Measurements from ENCODE around the gene CALHM5. TPM values are rescaled to one million over a fixed set of nuclear protein-coding genes. Genes with fewer than 3 reads are reported as not detected.

Gene CALHM5
- total and polyA plus RNA-seq, 9 of the 15 experiments (the other 6 are each of a cell fraction or from before 2014, with no cell fraction given) = under 0.01 to 0.05 (median 0.02) TPM; not detected in 2

DNA sequence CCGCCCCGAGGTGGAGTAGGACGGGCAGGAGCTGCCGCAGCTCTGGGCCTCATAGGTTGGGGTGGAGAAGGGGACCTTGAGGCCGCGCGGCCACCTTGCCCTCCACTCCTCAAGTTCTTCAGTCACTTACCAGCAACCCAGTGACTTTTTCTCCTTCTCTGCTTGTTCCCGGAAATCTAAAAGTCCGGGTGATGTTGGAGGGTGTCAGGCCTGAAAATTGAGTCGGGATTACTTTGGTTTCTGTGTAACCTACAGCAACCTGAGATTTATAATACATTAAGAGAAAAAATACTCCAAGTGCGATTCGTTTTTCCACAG lies 60.2 kb downstream of the CALHM5 start (continued):
- TF ChIP-seq ZBTB7A (IDR thresholded peaks at IDR 0.05; ENCODE audit: borderline replicate concordance, control insufficient read depth, low read depth, low read length) = 0 out of 2 replicates have a peak, but pooled peaks have one; percentile 13
- TF ChIP-seq ELF1 (tag; IDR thresholded peaks at IDR 0.05) = no peak

DNA sequence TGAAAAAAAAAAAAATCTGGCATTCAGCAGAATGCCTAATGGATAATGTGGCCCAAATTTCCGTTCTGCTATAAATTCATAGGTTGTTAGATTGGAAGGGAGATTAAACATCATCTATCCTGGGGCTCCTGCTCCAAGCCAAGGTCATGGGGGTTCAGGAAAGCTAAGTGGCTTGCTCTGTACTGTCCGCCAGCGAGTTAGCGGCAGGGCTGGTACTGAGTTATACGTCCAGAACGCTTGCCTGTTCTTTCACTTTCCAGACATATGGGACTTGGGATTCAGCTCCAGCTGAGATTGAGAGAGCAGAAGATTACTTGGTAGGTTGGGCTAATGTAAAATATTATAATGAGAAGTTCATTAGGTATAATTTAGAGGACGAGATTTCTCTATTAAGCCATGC lies 60.7 kb downstream of the CALHM5 start:
- Histone ChIP-seq H3K79me2 (ENCODE audit: control insufficient read depth, insufficient read depth, low read length) (peaks cover 62% of the 10 kb centered on the region), H3K4me3 (peak overlapping the region; percentile 82), H3K27me3 (ENCODE audit: control insufficient read depth in 2 of 2, insufficient read depth in 2 of 2, low read length in 2 of 2) (no peaks in the 10 kb centered on the region), H3K36me3 (ENCODE audit: control insufficient read depth, insufficient read depth, low read length) (peaks cover 37% of the 10 kb centered on the region), H2AFZ (ENCODE audit: low read depth, low read length) (0 out of 2 replicates have a peak overlapping the region, but pooled peaks have one; percentile 89), H3K4me1 (replicated peaks in 1 of 2; ENCODE audit: control insufficient read depth in 2 of 2, insufficient read depth in 2 of 2, low read length in 2 of 2) (peaks cover 0 to 22% of the 10 kb centered on the region in 2 experiments; a peak in 4 of 5 replicates), H3K9me3 (replicated peaks; ENCODE audit: control insufficient read depth, insufficient read depth, low read depth, low read length) (no peaks in the 10 kb centered on the region), H3K4me2 (ENCODE audit: insufficient read depth, low read length) (peak overlapping the region; percentile 85), H3K9ac (ENCODE audit: insufficient read depth in 1 of 2, low read depth in 2 of 2, low read length in 2 of 2) (peak overlapping the region; percentile 74 to 86; a peak in 3 of 4 replicates), H3K9me1 (ENCODE audit: control insufficient read depth, insufficient read depth, low read length) (no peaks in the 10 kb centered on the region), H3K27ac (ENCODE audit: extremely low read depth, low read depth, low read length) (peak overlapping the region; percentile 83), H4K20me1 (replicated peaks; ENCODE audit: control insufficient read depth, insufficient read depth, low read length) (no peaks in the 10 kb centered on the region)
- ChIA-PET POLR2A (interaction anchor here (1.1 to 2.5 kb wide), 4 partner anchors 10 to 43 kb away, joined by 3 to 11 read pairs (median 4); no protein-coding TSS in a partner anchor), CTCF (ENCODE audit: low intra/inter-chr PET ratio) (no interaction called here)
- intact Hi-C loops (cut with micrococcal nuclease) (no loop called here), in situ Hi-C loops (cut with MboI) (no loop called here)
- DNase-seq (ENCODE audit: extremely low read depth in 1 of 4, low spot score in 3 of 4) (peak; percentile 13 to 60 (median 27)), ATAC-seq (peak; percentile 55), FAIRE-seq (peak; percentile 48)
- TF ChIP-seq RCOR1 (IDR thresholded peaks at IDR 0.05; ENCODE audit: borderline replicate concordance in 1 of 2, low read depth in 2 of 2, low read length in 2 of 2) = 0 out of 4 replicates have a peak, but pooled peaks of 1 of the 2 experiments have one; percentile 10
- TF ChIP-seq ZNF778 (CRISPR knock-in tag; IDR thresholded peaks at IDR 0.05) = no peak
- no TSS peak for BruUV-seq (replicated peaks)
- 0% methylated on average over 7 of the region's 7 CpGs for WGBS (ENCODE audit: insufficient coverage, low coverage, missing lambda C conversion rate)

Other genes starting within 250 kb of the CALHM5 start
Only the 7 nearest of the 9 such genes appear.
- 0.73 and 1.2 TPM in 2 replicates for gene DSE, start 140.7 kb upstream of the CALHM5 start, total RNA-seq (2014; rRNA removed)
- 1.6 and 1.7 TPM in 2 replicates for gene DSE, start 140.7 kb upstream of the CALHM5 start, total RNA-seq (2014; rRNA removed; fragmentation: Illumina TruSeq; extraction: Trizol)
- gene DSE, start 140.7 kb upstream of the CALHM5 start, total RNA-seq (2015; rRNA removed; fragmentation: Illumina TruSeq; extraction: Trizol) = 1.2 and 1.8 TPM in 2 replicates
- 1.2 and 1.4 TPM in 2 replicates for gene DSE, start 140.7 kb upstream of the CALHM5 start, total RNA-seq (2021)
- gene DSE, start 140.7 kb upstream of the CALHM5 start, polyA plus RNA-seq (2011; rRNA removed) = 0.79 and 1.2 TPM in 2 replicates
- 0.65 and 0.98 TPM in 2 replicates for gene DSE, start 140.7 kb upstream of the CALHM5 start, polyA plus RNA-seq (2014; fragmentation: Illumina TruSeq; extraction: Trizol)
- gene DSE, start 140.7 kb upstream of the CALHM5 start, polyA plus RNA-seq (2014; fragmentation: Nextera tagmentation; extraction: Ambion mirVana) = under 1 TPM; 0.49 to 0.78 TPM
- 0.80 and 0.95 TPM in 2 replicates for gene DSE, start 140.7 kb upstream of the CALHM5 start, polyA plus RNA-seq (2014; rRNA removed)
- not detected in 2 replicates for gene CALHM6, start 50.3 kb upstream of the CALHM5 start, total RNA-seq (2014; rRNA removed)
- gene CALHM6, start 50.3 kb upstream of the CALHM5 start, total RNA-seq (2014; rRNA removed; fragmentation: Illumina TruSeq; extraction: Trizol) = not detected in 2 replicates
- gene CALHM6, start 50.3 kb upstream of the CALHM5 start, total RNA-seq (2015; rRNA removed; fragmentation: Illumina TruSeq; extraction: Trizol) = not detected in 2 replicates
- not detected in 2 replicates for gene CALHM6, start 50.3 kb upstream of the CALHM5 start, total RNA-seq (2021)
- gene CALHM6, start 50.3 kb upstream of the CALHM5 start, polyA plus RNA-seq (2011; rRNA removed) = 0.24 TPM in 1 of 2 replicates, not detected in the other
- not detected in 2 replicates for gene CALHM6, start 50.3 kb upstream of the CALHM5 start, polyA plus RNA-seq (2014; fragmentation: Illumina TruSeq; extraction: Trizol)
- gene CALHM6, start 50.3 kb upstream of the CALHM5 start, polyA plus RNA-seq (2014; fragmentation: Nextera tagmentation; extraction: Ambion mirVana) = not detected
- gene CALHM6, start 50.3 kb upstream of the CALHM5 start, polyA plus RNA-seq (2014; rRNA removed) = not detected in 2 replicates
- gene TRAPPC3L, start 34.0 kb downstream of the CALHM5 start, total RNA-seq (2014; rRNA removed) = not detected in 2 replicates
- gene TRAPPC3L, start 34.0 kb downstream of the CALHM5 start, total RNA-seq (2014; rRNA removed; fragmentation: Illumina TruSeq; extraction: Trizol) = not detected in 2 replicates
- gene TRAPPC3L, start 34.0 kb downstream of the CALHM5 start, total RNA-seq (2015; rRNA removed; fragmentation: Illumina TruSeq; extraction: Trizol) = not detected in 2 replicates
- gene TRAPPC3L, start 34.0 kb downstream of the CALHM5 start, total RNA-seq (2021) = not detected in 2 replicates
- not detected in 2 replicates for gene TRAPPC3L, start 34.0 kb downstream of the CALHM5 start, polyA plus RNA-seq (2011; rRNA removed)
- gene TRAPPC3L, start 34.0 kb downstream of the CALHM5 start, polyA plus RNA-seq (2014; fragmentation: Illumina TruSeq; extraction: Trizol) = not detected in 2 replicates
- gene TRAPPC3L, start 34.0 kb downstream of the CALHM5 start, polyA plus RNA-seq (2014; fragmentation: Nextera tagmentation; extraction: Ambion mirVana) = not detected
- gene TRAPPC3L, start 34.0 kb downstream of the CALHM5 start, polyA plus RNA-seq (2014; rRNA removed) = not detected in 2 replicates
- not detected in 2 replicates for gene CALHM4, start 42.1 kb downstream of the CALHM5 start, total RNA-seq (2014; rRNA removed)
- not detected in 2 replicates for gene CALHM4, start 42.1 kb downstream of the CALHM5 start, total RNA-seq (2014; rRNA removed; fragmentation: Illumina TruSeq; extraction: Trizol)
- not detected in 2 replicates for gene CALHM4, start 42.1 kb downstream of the CALHM5 start, total RNA-seq (2015; rRNA removed; fragmentation: Illumina TruSeq; extraction: Trizol)
- gene CALHM4, start 42.1 kb downstream of the CALHM5 start, total RNA-seq (2021) = not detected in 2 replicates
- not detected in 2 replicates for gene CALHM4, start 42.1 kb downstream of the CALHM5 start, polyA plus RNA-seq (2011; rRNA removed)
- not detected in 2 replicates for gene CALHM4, start 42.1 kb downstream of the CALHM5 start, polyA plus RNA-seq (2014; fragmentation: Illumina TruSeq; extraction: Trizol)
- not detected for gene CALHM4, start 42.1 kb downstream of the CALHM5 start, polyA plus RNA-seq (2014; fragmentation: Nextera tagmentation; extraction: Ambion mirVana)
- not detected in 2 replicates for gene CALHM4, start 42.1 kb downstream of the CALHM5 start, polyA plus RNA-seq (2014; rRNA removed)
- 31.9 and 36.2 TPM in 2 replicates for gene RWDD1, start 59.9 kb downstream of the CALHM5 start, total RNA-seq (2014; rRNA removed)
- 63.9 and 72.5 TPM in 2 replicates for gene RWDD1, start 59.9 kb downstream of the CALHM5 start, total RNA-seq (2014; rRNA removed; fragmentation: Illumina TruSeq; extraction: Trizol)
- 69.4 and 77.3 TPM in 2 replicates for gene RWDD1, start 59.9 kb downstream of the CALHM5 start, total RNA-seq (2015; rRNA removed; fragmentation: Illumina TruSeq; extraction: Trizol)
- gene RWDD1, start 59.9 kb downstream of the CALHM5 start, total RNA-seq (2021) = 37.3 and 42.8 TPM in 2 replicates
- gene RWDD1, start 59.9 kb downstream of the CALHM5 start, polyA plus RNA-seq (2011; rRNA removed) = 40.4 and 42.9 TPM in 2 replicates
- gene RWDD1, start 59.9 kb downstream of the CALHM5 start, polyA plus RNA-seq (2014; fragmentation: Illumina TruSeq; extraction: Trizol) = 64.1 and 89.8 TPM in 2 replicates
- 10 to 100 TPM; 48.7 to 53.2 TPM for gene RWDD1, start 59.9 kb downstream of the CALHM5 start, polyA plus RNA-seq (2014; fragmentation: Nextera tagmentation; extraction: Ambion mirVana)
- 44.4 and 48.0 TPM in 2 replicates for gene RWDD1, start 59.9 kb downstream of the CALHM5 start, polyA plus RNA-seq (2014; rRNA removed)
- gene RSPH4A, start 104.8 kb downstream of the CALHM5 start, total RNA-seq (2014; rRNA removed) = 0.14 TPM in 1 of 2 replicates, not detected in the other
- gene RSPH4A, start 104.8 kb downstream of the CALHM5 start, total RNA-seq (2014; rRNA removed; fragmentation: Illumina TruSeq; extraction: Trizol) = 0.11 and 0.32 TPM in 2 replicates
- gene RSPH4A, start 104.8 kb downstream of the CALHM5 start, total RNA-seq (2015; rRNA removed; fragmentation: Illumina TruSeq; extraction: Trizol) = 0.29 and 0.30 TPM in 2 replicates
- gene RSPH4A, start 104.8 kb downstream of the CALHM5 start, total RNA-seq (2021) = 0.11 TPM in 2 replicates
- 0.04 and 0.19 TPM in 2 replicates for gene RSPH4A, start 104.8 kb downstream of the CALHM5 start, polyA plus RNA-seq (2011; rRNA removed)
- gene RSPH4A, start 104.8 kb downstream of the CALHM5 start, polyA plus RNA-seq (2014; fragmentation: Illumina TruSeq; extraction: Trizol) = 0.29 and 0.30 TPM in 2 replicates
- gene RSPH4A, start 104.8 kb downstream of the CALHM5 start, polyA plus RNA-seq (2014; fragmentation: Nextera tagmentation; extraction: Ambion mirVana) = under 1 TPM; 0.07 to 0.08 TPM
- 0.03 and 0.15 TPM in 2 replicates for gene RSPH4A, start 104.8 kb downstream of the CALHM5 start, polyA plus RNA-seq (2014; rRNA removed)
- gene ZUP1, start 157.1 kb downstream of the CALHM5 start, total RNA-seq (2014; rRNA removed) = 18.3 and 19.1 TPM in 2 replicates
- gene ZUP1, start 157.1 kb downstream of the CALHM5 start, total RNA-seq (2014; rRNA removed; fragmentation: Illumina TruSeq; extraction: Trizol) = 37.7 and 42.9 TPM in 2 replicates
- gene ZUP1, start 157.1 kb downstream of the CALHM5 start, total RNA-seq (2015; rRNA removed; fragmentation: Illumina TruSeq; extraction: Trizol) = 28.6 and 31.8 TPM in 2 replicates
- gene ZUP1, start 157.1 kb downstream of the CALHM5 start, total RNA-seq (2021) = 20.1 and 25.6 TPM in 2 replicates
- gene ZUP1, start 157.1 kb downstream of the CALHM5 start, polyA plus RNA-seq (2011; rRNA removed) = 35.8 and 39.3 TPM in 2 replicates
- 27.2 and 31.3 TPM in 2 replicates for gene ZUP1, start 157.1 kb downstream of the CALHM5 start, polyA plus RNA-seq (2014; fragmentation: Illumina TruSeq; extraction: Trizol)
- gene ZUP1, start 157.1 kb downstream of the CALHM5 start, polyA plus RNA-seq (2014; fragmentation: Nextera tagmentation; extraction: Ambion mirVana) = 10 to 100 TPM; 11.8 to 16.2 TPM
- 27.5 and 29.7 TPM in 2 replicates for gene ZUP1, start 157.1 kb downstream of the CALHM5 start, polyA plus RNA-seq (2014; rRNA removed)